Stimulated activated CD4-positive, alpha-beta T cell treated with anti-CD3 and anti-CD28 coated beads, Interleukin-1b, Interleukin-23, amount 100 ng/mL, for 1 hour (primary cell): ENCODE results near the gene ZDHHC14.
"Not testable (repeated sequence)": the region's sequence is repeated elsewhere in the genome, so short reads cannot be mapped to it uniquely, and the experiment has no call there.

ENCODE experiments used
- DNase-seq, 2 donors: peaks; one replicate each; pipeline ENCODE4 v3.0.0-alpha.2; 2020; ENCODE audit warnings: low read depth in 2 of 2

ZDHHC14 gene

GRCh38 chr6:157464653-157465535 is 83.9 kb downstream of the ZDHHC14 start:
- no peak for DNase-seq

DNA sequence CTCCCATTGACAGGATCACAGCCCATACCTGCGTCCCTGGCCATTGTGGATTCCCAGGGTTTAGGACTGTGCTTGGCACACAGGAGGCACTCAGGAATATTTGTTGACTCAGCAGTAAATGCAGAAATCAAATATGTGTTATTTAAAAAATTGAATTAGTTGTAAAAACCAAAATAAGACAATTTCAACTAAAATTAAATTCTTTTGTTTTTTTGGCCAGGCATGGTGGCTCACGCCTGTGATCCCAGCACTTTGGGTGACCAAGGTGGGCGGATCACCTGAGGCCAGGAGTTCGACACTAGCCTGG is 85.3 kb downstream of the ZDHHC14 start:
- no peak for DNase-seq

DNA sequence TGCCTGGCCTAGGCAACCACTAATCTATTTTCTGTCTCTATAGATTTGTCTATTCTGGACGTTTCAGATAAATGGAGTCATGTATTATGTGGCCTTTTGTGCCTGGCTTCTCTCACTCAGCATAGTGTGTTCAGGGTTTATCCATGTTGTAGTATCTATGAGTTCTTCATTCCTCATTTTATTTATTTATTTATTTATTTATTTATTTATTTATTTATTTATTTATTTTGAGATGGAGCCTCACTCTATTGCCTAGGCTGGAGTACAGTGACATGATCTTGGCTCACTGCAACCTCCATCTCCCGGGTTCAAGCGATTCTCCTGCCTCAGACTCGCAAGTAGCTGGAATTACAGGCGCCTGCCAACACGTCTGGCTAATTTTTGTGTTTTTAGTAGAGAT is 86.3 kb downstream of the ZDHHC14 start:
- not testable (repeated sequence) for DNase-seq

GRCh38 chr6:157468054-157468453 is 87.1 kb downstream of the ZDHHC14 start:
- DNase-seq, result no peak

GRCh38 chr6:157468574-157468973 is 87.6 kb downstream of the ZDHHC14 start:
- no peak for DNase-seq

- DNase-seq, result no peak
Measured at GRCh38 chr6:157469378-157469777, 88.4 kb downstream of the ZDHHC14 start.

- no peak for DNase-seq
Measured at GRCh38 chr6:157471077-157471686, 90.2 kb downstream of the ZDHHC14 start.

GRCh38 chr6:157471895-157472686 is 91.1 kb downstream of the ZDHHC14 start:
- no peak for DNase-seq

- DNase-seq, result no peak
Measured at GRCh38 chr6:157476797-157477196, 95.8 kb downstream of the ZDHHC14 start.

DNA sequence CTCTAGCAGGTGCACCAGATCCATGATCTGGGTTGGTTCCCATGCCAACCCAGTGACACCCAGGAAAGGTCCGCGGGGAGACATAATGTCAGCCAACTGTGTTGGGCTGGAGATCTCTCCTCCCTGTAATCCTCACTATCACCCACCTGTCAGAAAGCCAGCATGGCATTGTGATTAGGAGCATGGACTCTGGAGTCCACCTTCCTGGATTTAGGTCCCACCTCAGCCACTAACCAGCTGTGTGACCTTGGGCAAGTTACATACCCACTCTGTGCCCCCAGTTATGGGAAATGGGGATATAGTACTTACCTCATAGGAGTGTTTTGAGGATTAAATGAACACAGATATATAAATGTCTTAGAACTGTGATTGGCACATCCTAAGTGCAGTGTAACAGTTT is 97.9 kb downstream of the ZDHHC14 start:
- no peak for DNase-seq

DNA sequence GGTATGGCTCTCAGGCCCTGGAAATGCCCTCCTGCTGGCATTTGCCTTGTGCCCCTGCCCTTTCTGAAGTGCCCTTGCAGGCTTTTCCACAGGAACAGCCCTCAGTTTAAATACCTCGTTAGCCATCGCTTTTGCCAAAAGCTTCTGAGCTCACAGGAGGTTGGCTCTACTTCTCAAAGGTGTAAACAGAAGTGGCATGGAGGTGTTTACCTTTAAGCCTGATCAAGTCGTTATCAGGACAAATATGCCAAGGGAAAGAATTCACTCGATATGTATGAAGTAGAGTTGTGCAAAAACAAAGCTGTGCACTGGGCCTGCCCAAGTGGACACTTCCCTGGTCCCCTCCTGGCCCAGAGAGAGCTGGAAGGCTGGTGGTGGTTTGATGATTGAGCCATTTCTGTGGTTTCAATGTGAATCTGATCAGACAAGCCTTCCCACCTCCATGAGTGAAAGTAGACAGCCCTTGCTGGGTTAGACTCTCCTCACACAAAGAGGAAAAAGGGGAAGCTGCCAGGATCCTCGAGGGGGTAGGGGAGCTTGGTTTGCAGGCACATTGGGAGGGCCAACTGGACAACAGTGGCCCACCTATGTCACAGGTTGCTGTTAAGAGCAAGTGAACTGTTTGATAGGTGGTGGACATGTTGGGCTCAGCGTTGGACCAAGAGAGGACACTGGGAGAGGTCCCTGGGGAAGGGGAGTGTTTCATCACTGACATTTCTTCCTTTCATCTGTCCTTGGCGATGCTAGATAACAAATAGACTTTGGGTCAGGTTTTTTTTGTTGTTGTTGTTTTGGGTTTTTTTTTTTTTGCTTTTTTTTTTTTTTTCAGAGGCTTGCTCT is 98.7 kb downstream of the ZDHHC14 start:
- DNase-seq, result no peak

- DNase-seq, result no peak
Measured at GRCh38 chr6:157481189-157481864, 100.3 kb downstream of the ZDHHC14 start.

GRCh38 chr6:157481865-157482249 is 100.9 kb downstream of the ZDHHC14 start:
- no peak for DNase-seq

DNA sequence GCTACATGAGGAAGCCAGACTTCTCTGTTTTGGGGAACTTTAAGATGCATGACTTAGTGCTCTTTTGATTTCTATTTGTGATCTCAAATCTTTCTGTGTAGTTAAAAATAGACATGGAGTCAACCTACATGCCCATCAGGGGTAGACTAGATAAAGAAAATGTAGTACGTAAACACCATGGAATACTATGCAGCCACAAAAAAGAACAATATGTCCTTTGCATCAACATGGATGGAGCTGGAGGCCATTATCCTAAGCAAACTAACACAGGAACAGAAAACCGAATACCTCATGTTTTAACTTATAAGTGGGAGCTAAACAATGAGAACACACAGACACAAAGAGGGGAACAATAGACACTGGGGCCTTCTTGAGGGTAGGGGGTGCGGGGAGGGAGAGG is 102.8 kb downstream of the ZDHHC14 start:
- DNase-seq, result no peak

DNA sequence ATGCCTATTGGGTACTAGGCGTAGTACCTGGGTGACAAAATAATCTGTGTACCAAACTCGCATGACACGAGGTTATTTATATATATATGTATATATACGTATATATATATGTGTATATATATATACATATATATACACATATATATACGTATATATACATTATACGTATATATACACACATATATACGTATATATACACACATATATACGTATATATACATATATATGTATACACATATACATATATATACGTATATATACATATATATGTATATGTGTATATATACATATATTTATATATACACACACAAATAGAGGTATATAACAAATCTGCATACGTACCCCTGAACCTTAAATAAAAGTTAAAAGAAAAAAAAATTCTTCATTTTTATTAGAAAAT is 103.2 kb downstream of the ZDHHC14 start:
- no peak for DNase-seq

- no peak for DNase-seq
Measured at GRCh38 chr6:157486572-157486971, 105.6 kb downstream of the ZDHHC14 start.

GRCh38 chr6:157487110-157487773 is 106.3 kb downstream of the ZDHHC14 start:
- no peak for DNase-seq

- DNase-seq, result no peak
Measured at GRCh38 chr6:157488058-157488457, 107.1 kb downstream of the ZDHHC14 start.

DNA sequence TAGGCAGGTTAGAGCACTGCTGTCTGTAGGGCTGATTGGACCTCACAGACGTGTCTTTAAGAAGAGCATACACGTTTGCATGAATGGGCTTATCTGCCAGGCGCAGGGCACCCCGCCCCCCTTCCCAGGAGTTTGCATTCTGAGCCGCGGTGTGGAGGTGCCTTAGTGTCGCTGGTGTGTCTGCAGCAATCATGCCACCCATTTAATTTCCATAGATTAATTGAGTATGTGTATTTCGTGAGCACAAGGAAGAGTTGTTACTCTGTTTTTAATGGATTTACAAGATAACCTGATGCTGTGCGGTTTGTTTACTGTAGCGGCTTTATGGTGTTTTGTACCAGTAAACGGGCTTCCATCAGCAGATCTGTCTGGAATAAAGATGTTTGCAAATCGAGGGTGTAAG is 107.7 kb downstream of the ZDHHC14 start:
- no peak for DNase-seq

DNA sequence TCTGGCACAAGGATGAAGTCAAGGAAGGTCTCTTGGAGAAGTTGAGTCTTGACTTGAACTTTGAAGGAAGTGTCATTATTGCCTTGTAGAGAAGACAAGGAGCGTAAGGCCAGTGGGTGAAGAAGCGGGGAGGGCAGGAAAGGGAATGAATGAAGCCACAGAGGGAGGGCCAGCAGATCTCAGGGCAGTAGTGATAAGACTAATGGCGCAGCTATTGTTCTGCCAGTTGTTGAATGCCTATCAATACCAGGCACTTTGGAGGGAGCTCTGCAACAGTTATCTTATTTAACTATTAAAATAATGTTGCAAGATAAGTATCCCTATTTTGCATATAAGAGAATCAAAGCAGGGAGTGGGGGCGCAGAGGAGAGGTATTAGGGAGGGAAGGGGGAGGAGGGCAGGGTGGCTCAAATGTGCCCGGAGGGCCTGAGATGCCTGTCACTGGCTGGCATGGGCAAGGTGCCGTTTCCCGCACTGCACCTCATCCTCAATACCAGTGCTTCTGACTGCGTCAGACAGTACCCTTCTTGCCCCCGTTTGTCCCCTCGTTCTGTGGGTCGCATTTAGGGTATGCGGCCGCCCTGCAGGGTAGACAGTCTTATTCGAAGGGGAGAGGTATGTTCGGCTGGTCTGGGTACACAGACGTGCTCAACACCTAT is 109.8 kb downstream of the ZDHHC14 start:
- DNase-seq, result no peak
